ENCODE data around the gene PAPLN. TPM values are rescaled to one million over a fixed set of nuclear protein-coding genes. Genes with fewer than 3 reads are reported as not detected.

The PAPLN gene
- total and polyA plus RNA-seq, 2 experiments from 2014 or later: 2.8 to 13.2 TPM

GRCh38 chr14:73252491-73253322 is 15.4 kb downstream of the PAPLN start:
- TF ChIP-seq ZNF331 (CRISPR knock-in tag; IDR thresholded peaks at IDR 0.05; ENCODE audit: low read depth): no peak
- TF ChIP-seq STAT1 (IDR thresholded peaks at IDR 0.05; ENCODE audit: unreplicated experiment): no peak
- no peak for TF ChIP-seq EZH2 (IDR thresholded peaks at IDR 0.05; ENCODE audit: low read depth, unreplicated experiment)
- no peak for TF ChIP-seq NANOG (IDR thresholded peaks at IDR 0.05; ENCODE audit: borderline replicate concordance)
- no peak for TF ChIP-seq ETS1 (IDR thresholded peaks at IDR 0.05)
- TF ChIP-seq JUNB (IDR thresholded peaks at IDR 0.05; ENCODE audit: unreplicated experiment): no peak
- TF ChIP-seq, protein P1, sequence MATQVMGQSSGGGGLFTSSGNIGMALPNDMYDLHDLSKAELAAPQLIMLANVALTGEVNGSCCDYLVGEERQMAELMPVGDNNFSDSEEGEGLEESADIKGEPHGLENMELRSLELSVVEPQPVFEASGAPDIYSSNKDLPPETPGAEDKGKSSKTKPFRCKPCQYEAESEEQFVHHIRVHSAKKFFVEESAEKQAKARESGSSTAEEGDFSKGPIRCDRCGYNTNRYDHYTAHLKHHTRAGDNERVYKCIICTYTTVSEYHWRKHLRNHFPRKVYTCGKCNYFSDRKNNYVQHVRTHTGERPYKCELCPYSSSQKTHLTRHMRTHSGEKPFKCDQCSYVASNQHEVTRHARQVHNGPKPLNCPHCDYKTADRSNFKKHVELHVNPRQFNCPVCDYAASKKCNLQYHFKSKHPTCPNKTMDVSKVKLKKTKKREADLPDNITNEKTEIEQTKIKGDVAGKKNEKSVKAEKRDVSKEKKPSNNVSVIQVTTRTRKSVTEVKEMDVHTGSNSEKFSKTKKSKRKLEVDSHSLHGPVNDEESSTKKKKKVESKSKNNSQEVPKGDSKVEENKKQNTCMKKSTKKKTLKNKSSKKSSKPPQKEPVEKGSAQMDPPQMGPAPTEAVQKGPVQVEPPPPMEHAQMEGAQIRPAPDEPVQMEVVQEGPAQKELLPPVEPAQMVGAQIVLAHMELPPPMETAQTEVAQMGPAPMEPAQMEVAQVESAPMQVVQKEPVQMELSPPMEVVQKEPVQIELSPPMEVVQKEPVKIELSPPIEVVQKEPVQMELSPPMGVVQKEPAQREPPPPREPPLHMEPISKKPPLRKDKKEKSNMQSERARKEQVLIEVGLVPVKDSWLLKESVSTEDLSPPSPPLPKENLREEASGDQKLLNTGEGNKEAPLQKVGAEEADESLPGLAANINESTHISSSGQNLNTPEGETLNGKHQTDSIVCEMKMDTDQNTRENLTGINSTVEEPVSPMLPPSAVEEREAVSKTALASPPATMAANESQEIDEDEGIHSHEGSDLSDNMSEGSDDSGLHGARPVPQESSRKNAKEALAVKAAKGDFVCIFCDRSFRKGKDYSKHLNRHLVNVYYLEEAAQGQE (IDR thresholded peaks at IDR 0.05; ENCODE audit: unreplicated experiment): no peak
- no peak for TF ChIP-seq POLR2AphosphoS5 (IDR thresholded peaks at IDR 0.05; ENCODE audit: low read depth)
- no peak for TF ChIP-seq CTCF (conservative IDR thresholded peaks at IDR 0.05; ENCODE audit: low read depth in 2 of 2)
- no peak for TF ChIP-seq CREB1 (CRISPR knock-in tag; IDR thresholded peaks at IDR 0.05; ENCODE audit: low read depth)
- no peak for TF ChIP-seq ZNF114 (CRISPR knock-in tag; IDR thresholded peaks at IDR 0.05)
- no peak for TF ChIP-seq EZH2phosphoT487 (IDR thresholded peaks at IDR 0.05; ENCODE audit: unreplicated experiment)
- TF ChIP-seq, protein P2, sequence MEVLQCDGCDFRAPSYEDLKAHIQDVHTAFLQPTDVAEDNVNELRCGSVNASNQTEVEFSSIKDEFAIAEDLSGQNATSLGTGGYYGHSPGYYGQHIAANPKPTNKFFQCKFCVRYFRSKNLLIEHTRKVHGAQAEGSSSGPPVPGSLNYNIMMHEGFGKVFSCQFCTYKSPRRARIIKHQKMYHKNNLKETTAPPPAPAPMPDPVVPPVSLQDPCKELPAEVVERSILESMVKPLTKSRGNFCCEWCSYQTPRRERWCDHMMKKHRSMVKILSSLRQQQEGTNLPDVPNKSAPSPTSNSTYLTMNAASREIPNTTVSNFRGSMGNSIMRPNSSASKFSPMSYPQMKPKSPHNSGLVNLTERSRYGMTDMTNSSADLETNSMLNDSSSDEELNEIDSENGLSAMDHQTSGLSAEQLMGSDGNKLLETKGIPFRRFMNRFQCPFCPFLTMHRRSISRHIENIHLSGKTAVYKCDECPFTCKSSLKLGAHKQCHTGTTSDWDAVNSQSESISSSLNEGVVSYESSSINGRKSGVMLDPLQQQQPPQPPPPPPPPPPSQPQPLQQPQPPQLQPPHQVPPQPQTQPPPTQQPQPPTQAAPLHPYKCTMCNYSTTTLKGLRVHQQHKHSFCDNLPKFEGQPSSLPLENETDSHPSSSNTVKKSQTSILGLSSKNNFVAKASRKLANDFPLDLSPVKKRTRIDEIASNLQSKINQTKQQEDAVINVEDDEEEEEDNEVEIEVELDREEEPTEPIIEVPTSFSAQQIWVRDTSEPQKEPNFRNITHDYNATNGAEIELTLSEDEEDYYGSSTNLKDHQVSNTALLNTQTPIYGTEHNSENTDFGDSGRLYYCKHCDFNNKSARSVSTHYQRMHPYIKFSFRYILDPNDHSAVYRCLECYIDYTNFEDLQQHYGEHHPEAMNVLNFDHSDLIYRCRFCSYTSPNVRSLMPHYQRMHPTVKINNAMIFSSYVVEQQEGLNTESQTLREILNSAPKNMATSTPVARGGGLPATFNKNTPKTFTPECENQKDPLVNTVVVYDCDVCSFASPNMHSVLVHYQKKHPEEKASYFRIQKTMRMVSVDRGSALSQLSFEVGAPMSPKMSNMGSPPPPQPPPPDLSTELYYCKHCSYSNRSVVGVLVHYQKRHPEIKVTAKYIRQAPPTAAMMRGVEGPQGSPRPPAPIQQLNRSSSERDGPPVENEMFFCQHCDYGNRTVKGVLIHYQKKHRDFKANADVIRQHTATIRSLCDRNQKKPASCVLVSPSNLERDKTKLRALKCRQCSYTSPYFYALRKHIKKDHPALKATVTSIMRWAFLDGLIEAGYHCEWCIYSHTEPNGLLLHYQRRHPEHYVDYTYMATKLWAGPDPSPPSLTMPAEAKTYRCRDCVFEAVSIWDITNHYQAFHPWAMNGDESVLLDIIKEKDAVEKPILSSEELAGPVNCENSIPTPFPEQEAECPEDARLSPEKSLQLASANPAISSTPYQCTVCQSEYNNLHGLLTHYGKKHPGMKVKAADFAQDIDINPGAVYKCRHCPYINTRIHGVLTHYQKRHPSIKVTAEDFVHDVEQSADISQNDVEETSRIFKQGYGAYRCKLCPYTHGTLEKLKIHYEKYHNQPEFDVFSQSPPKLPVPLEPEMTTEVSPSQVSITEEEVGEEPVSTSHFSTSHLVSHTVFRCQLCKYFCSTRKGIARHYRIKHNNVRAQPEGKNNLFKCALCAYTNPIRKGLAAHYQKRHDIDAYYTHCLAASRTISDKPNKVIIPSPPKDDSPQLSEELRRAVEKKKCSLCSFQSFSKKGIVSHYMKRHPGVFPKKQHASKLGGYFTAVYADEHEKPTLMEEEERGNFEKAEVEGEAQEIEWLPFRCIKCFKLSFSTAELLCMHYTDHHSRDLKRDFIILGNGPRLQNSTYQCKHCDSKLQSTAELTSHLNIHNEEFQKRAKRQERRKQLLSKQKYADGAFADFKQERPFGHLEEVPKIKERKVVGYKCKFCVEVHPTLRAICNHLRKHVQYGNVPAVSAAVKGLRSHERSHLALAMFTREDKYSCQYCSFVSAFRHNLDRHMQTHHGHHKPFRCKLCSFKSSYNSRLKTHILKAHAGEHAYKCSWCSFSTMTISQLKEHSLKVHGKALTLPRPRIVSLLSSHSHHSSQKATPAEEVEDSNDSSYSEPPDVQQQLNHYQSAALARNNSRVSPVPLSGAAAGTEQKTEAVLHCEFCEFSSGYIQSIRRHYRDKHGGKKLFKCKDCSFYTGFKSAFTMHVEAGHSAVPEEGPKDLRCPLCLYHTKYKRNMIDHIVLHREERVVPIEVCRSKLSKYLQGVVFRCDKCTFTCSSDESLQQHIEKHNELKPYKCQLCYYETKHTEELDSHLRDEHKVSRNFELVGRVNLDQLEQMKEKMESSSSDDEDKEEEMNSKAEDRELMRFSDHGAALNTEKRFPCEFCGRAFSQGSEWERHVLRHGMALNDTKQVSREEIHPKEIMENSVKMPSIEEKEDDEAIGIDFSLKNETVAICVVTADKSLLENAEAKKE (CRISPR knock-in tag; IDR thresholded peaks at IDR 0.05): no peak
- Histone ChIP-seq H3K4me2 (no peak overlapping the region), H2AFZ (no peak overlapping the region), H4K20me1 (replicated peaks; ENCODE audit: insufficient read depth) (no peaks in the 10 kb centered on the region), H3K4me1 (ENCODE audit: insufficient read depth) (no peaks in the 10 kb centered on the region), H3K27me3 (ENCODE audit: insufficient read depth) (no peaks in the 10 kb centered on the region), H3F3A (replicated peaks; ENCODE audit: low read depth) (0 out of 2 replicates have a peak, but pooled peaks cover 3% of the 10 kb centered on the region), H3K36me3 (ENCODE audit: insufficient read depth) (no peaks in the 10 kb centered on the region), H3K79me2 (replicated peaks; ENCODE audit: insufficient read depth) (no peaks in the 10 kb centered on the region), H3K9me2 (ENCODE audit: insufficient read depth) (no peaks in the 10 kb centered on the region), H3K27ac (ENCODE audit: low read depth) (no peak overlapping the region), H3K4me3 (no peak overlapping the region)
- Mint-ChIP-seq H3K9me3 (no peaks in the 10 kb centered on the region), H3K27me3 (ENCODE audit: insufficient read depth, low read depth, poor library complexity) (peaks cover 3% of the 10 kb centered on the region), H3K4me1 (peaks cover 3% of the 10 kb centered on the region; the same call in 1 of the 3 replicates), H3K36me3 (ENCODE audit: low read depth) (no peaks in the 10 kb centered on the region), H3K27ac (no peak overlapping the region), H3K4me3 (no peak overlapping the region)
- ATAC-seq (no peak), DNase-seq (ENCODE audit: low spot score) (no peak)

Data from GM23338 (cell line).